Esophagus muscularis mucosa (tissue), 3 donors: ENCODE measurements around the gene NHLRC1.

ENCODE experiments used
- CTCF ChIP-seq, 3 experiments: fragments of 200-600 bp in 2 of 3; fragments of 450-650 bp in 1 of 3; sonication (generic) in 2 of 3; IDR thresholded peaks; one replicate each; pipeline ENCODE4 v1.5.1; 2017 to 2019; ENCODE audit warnings: antibody characterized with exemption in 3 of 3, mild to moderate bottlenecking in 2 of 3, moderate library complexity in 1 of 3
- POLR2AphosphoS5 ChIP-seq, 2 donors: sonication (generic); formaldehyde crosslinking; IDR thresholded peaks; one replicate each; pipeline ENCODE4 v1.6.1; 2017; ENCODE audit warnings: antibody characterized with exemption in 2 of 2

GRCh38 chr6:18070486-18070885 is 52.0 kb downstream of the NHLRC1 start:
- no peak for TF ChIP-seq CTCF (IDR thresholded peaks at IDR 0.05)
- no peak for TF ChIP-seq POLR2AphosphoS5 (IDR thresholded peaks at IDR 0.05)
